GM10266 (cell line): ENCODE results near the gene PTPN13.
A peak's percentile ranks its signal among the peaks of the same experiment; 100 is the strongest.

ENCODE experiments used
- DNase-seq: peaks from one replicate; pipeline ENCODE4 v3.0.0; 2012; ENCODE audit errors: extremely low spot score
- TF ChIP-seq, protein P1 (sequence below): IDR thresholded peaks from 2 replicates; pipeline ENCODE4 v1.5.1; 2012; ENCODE audit warnings: mild to moderate bottlenecking, low read depth; ENCODE audit not compliant: control insufficient read depth, insufficient read depth; ENCODE audit errors: missing control alignments

The PTPN13 gene

DNA sequence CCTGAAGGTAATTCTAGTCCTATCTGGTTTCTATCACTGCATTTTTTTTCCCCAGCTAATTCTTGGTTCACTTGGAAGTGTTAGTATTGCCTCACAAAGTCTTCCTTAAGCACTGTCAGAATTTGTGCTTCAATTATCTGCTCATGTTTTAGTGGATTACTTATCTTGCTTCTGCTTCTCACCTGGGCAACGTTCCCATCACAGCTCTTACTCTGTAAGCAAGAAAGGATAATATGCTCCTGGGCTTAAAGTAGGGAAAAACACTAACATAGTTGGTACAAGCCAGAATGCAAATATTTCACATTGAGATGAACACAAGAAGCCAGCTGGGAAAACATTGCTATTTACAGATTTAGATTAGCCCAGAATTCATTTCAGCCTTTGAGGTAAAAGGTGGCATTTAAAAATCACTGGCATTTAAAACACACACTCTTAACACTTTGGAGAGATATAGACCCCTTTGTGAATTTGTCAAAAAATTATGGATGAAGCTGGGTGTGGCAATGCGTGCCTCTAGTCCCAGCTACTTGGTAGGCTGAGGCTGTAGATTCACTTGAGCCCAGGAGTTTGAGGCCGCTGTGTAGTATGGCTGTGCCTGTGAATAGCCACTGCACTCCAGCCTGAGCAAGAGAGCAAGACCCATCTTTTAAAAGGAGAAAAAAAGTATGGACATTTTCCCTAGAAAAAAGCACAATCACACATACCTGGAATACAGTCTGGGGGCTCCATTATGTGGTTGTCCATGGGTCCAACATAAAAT lies 6.6 kb upstream of the PTPN13 start:
- no peak for DNase-seq
- TF ChIP-seq, protein P1, sequence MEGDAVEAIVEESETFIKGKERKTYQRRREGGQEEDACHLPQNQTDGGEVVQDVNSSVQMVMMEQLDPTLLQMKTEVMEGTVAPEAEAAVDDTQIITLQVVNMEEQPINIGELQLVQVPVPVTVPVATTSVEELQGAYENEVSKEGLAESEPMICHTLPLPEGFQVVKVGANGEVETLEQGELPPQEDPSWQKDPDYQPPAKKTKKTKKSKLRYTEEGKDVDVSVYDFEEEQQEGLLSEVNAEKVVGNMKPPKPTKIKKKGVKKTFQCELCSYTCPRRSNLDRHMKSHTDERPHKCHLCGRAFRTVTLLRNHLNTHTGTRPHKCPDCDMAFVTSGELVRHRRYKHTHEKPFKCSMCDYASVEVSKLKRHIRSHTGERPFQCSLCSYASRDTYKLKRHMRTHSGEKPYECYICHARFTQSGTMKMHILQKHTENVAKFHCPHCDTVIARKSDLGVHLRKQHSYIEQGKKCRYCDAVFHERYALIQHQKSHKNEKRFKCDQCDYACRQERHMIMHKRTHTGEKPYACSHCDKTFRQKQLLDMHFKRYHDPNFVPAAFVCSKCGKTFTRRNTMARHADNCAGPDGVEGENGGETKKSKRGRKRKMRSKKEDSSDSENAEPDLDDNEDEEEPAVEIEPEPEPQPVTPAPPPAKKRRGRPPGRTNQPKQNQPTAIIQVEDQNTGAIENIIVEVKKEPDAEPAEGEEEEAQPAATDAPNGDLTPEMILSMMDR: no peak

DNA sequence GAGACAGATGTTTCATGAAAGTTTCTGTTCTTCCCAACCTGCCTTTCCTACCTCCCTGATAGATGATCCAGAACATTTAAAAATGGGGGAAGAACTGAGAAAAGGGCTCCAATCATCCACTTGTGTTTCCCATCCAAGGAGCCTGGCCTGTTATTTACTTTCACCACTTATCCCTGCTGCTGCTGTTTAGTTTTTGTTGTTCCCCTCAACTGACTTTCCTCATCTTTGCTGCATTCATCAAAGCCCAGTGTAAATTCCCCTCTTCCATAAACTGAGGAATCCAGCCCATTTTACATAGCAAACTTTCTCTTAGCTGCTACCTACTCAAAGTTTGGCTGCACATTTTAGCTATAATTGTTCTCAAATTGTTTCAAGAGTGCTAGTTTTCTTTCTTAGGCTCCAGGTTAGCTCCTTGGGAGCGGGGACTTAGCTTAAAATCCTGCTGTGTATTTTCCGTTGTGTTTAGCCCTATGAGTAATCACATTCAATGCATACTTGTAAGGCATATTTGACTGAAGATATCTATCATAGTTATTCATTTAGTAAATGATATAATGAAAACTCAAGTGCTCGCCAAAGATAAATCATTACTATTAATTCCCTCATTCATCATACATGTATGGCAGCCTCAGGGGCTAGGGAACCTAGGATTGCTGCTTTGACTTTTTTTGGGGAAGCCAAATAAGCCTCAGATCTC lies 1.4 kb upstream of the PTPN13 start:
- TF ChIP-seq, protein P1: no peak
- no peak for DNase-seq

DNA sequence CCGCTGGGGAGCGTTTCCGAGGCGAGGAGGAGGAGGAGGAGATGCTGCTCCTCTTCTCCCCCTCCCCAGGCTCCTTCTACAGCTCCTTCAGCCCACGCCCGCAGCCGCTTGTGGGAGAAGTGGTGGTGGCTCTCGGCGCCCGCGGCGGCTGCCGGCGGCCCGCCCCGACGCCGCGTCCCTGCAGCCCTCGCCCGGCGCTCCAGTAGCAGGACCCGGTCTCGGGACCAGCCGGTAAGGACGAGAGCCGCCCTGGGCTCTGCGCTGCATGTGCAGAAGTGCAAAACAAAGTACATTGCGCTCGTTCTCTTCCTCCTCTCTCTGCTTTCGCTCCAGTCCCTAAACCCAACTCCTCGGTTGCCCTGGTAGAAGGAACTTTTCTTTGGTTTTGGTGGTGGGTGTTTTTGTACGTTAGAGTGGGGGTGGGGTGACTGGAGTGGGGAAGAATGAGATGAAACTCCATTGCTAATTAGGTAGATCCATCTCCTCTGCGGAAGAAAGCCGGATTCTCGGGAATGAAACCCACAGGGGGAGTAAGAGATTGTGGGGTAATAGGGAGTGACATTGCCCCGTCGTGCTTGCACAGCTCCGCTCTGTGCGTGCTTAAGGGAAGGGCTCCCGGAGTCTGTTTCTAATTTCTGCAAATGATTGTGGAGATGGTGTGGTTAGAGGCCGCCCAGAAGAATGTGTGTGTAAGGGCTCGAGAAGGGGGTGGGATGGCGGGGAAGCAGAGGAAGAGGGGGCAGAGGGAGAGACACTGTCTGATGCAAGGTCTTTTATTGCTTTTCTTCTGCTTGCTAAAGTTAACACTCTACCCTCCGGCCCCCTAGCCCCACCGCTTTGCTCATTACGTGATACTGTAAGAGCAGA lies 677 bp downstream of the PTPN13 start:
- TF ChIP-seq, protein P1: no peak
- peak; percentile 44 for DNase-seq

DNA sequence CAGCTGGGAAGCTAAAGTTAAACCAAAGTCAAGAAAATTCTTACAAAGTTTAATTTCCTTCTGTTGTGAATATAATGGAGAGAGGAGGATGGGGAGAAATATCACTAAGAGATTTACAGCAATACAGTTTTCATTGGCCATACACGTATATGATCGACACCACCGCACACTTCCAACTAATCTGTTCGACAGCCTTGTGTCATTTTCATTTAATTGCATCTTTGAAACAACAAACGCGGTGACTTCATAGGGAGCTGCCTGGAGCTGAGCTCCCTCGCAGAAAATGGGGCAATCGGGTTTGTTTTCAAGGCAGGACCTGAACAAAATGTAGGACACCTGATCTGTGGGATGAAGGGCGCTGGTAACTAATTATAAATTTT lies 1.3 kb downstream of the PTPN13 start:
- TF ChIP-seq, protein P1: no peak
- no peak for DNase-seq

DNA sequence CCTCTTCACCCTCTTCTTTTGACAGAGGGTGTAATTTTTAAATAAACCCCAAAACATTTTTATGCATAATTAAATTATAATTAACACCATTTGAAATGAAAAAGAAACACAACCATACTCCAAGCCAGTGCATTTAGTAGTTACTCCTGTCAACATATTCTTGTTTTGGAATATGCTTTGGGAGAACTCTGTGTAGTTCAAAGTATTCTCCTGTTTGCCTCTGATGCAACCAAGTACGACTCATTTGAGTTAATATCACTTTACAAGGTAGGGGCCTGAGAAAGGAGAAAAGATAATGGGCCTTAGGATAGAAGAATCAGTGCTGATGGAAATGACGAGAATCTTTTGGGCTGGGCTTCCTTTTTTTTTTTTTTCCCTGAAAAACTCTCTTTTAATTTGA lies 2.7 kb downstream of the PTPN13 start:
- DNase-seq: no peak

DNA sequence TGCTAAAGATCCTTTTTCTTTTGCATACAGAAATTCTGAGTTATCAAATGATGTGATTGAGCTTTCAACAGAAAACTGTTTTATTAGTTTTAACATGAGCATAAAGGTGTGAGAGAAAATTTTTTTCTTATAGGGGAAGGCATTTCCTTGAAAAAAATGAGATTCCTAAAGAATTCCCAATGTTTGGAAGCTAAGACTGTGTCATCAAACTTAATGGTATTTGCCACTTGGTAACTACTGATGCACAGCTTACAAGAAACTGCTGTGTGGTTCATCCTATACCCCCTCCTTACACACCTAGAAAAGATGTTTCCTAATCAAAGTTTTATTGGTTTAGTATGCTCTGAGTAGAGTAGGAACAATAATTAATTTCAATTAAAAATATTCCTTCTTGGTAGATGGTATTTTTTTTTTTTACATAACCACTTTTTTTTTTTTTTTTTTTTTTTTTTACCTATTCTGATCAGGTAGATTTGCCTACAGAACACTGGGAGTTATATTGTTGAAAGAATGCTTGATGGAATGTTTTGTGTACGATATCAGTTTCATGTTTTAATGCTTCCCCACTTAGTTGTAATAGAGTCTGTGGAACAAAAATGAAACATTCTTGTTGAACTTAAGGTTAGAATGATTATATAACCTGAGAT lies 6.0 kb downstream of the PTPN13 start:
- TF ChIP-seq, protein P1: no peak
- no peak for DNase-seq

More for the DNA sequence above, 2.7 kb downstream of the PTPN13 start:
- TF ChIP-seq, protein P1: no peak
